ENCODE results near the gene SFSWAP.

The SFSWAP gene

GRCh38 chr12:131825146-131825892, 114.4 kb downstream of the SFSWAP start:
- no peak overlapping the region for H3K4me3 ChIP-seq (replicated peaks; ENCODE audit: low read depth, low read length)
- DNase-seq (ENCODE audit: low read depth) = peak; percentile 33

GRCh38 chr12:131826097-131826928, 115.4 kb downstream of the SFSWAP start:
- TF ChIP-seq CTCF (IDR thresholded peaks at IDR 0.05; ENCODE audit: low read length, missing control alignments) = no peak
- no peak for DNase-seq (ENCODE audit: low read depth)
- no peak overlapping the region for H3K4me3 ChIP-seq (replicated peaks; ENCODE audit: low read depth, low read length)

More at GRCh38 chr12:131825146-131825892, 114.4 kb downstream of the SFSWAP start:
- TF ChIP-seq CTCF (IDR thresholded peaks at IDR 0.05; ENCODE audit: low read length, missing control alignments) = no peak

- DNase-seq (ENCODE audit: low read depth) = peak; percentile 63
- H3K4me3 ChIP-seq (replicated peaks; ENCODE audit: low read depth, low read length) = peak within 1 kb of the TSS; percentile 62
- TF ChIP-seq CTCF (IDR thresholded peaks at IDR 0.05; ENCODE audit: low read length, missing control alignments) = no peak
Measured at GRCh38 chr12:131827961-131828534, 117.2 kb downstream of the SFSWAP start, which contains the start of gene MMP17. TSS of gene MMP17 (plus strand) at chr12:131828393. CDS start at chr12:131828495, 102 bp downstream.

GRCh38 chr12:131828671-131829355, 117.9 kb downstream of the SFSWAP start:
- peak overlapping the region; percentile 62 for H3K4me3 ChIP-seq (replicated peaks; ENCODE audit: low read depth, low read length)
- no peak for TF ChIP-seq CTCF (IDR thresholded peaks at IDR 0.05; ENCODE audit: low read length, missing control alignments)
- DNase-seq (ENCODE audit: low read depth) = no peak

GRCh38 chr12:131829356-131829747, 118.5 kb downstream of the SFSWAP start:
- H3K4me3 ChIP-seq (replicated peaks; ENCODE audit: low read depth, low read length) = peak overlapping the region; percentile 62
- DNase-seq (ENCODE audit: low read depth) = no peak
- TF ChIP-seq CTCF (IDR thresholded peaks at IDR 0.05; ENCODE audit: low read length, missing control alignments) = no peak

- DNase-seq (ENCODE audit: low read depth) = no peak
- no peak for TF ChIP-seq CTCF (IDR thresholded peaks at IDR 0.05; ENCODE audit: low read length, missing control alignments)
- H3K4me3 ChIP-seq (replicated peaks; ENCODE audit: low read depth, low read length) = peak overlapping the region; percentile 62
Measured at GRCh38 chr12:131829791-131830334, 119.0 kb downstream of the SFSWAP start.

All from fibroblast of pulmonary artery (primary cell).